A204.1 (cell line): ENCODE results near the gene NR6A1.

Experiments used
- FAIRE-seq: peaks from 2 replicates; lab custom pipeline; 2012; peaks lifted over from hg19 to GRCh38; lab: Jason Lieb, UNC

Gene NR6A1

DNA sequence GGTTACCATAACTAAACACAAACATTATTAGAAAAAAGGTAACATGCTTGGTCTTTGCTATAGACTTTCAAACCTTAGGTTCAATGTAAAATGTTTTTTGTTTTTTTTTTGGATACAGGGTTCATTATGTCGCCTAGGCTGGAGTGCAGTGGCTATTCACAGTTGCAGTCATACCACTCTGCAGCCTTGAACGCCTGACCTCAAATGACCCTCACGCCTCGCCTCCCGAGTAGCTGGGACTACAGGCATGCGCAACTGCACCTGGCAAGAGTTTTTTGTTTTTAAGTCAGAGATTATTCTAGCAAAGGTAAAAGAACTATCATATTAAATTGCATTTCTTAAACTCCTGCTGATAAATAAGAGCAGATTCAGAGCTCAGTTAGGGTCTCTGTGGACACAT is 208.8 kb downstream of the NR6A1 start:
- no peak for FAIRE-seq

DNA sequence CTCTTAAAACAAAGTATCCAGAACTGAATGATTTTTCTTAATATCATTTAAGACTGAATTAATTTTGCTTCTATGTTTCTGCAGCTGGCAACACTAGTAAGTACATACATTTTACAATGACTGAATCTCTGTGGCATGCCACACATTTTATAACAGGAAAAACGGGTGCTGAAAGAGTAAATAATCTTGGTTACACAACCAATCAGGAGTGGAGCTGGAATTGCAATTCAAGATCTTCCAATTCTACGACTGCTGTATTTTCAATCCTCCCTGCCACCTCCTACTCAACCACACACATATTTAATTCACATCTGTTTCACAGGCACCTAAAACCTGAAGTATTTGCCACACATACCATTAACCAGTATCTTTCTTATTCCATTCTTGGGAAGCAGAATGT is 211.2 kb downstream of the NR6A1 start:
- FAIRE-seq, result no peak

DNA sequence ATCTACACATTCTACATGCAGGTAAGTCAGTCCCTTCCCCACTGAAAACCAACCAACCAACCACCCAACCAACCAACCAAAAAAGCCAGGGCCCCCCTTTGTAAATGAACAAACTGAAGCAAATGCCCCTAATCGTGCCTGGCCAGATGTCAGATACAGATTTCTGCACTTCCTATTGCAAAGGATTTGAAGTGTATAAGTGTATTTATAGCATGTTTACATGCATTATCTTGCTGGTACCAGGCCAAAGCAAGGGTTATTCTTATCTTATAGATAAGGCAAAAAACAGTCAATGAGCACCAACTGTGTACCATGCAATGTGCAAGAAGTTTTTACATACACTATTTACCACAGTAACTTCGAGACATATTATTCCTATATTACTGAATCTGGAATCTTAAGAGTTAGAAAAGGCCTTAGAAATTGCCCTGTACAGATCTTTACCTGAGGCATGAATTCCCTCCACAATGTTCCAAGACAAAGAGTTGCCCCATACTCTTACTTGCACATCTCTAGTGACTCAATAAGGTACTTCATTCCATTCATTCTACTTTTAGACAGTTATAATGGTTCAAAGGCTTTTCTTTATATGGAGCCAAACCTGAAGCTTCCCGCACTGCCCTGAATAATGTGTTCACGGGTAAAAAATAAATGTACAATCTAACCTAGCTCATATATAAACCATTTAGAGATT is 212.2 kb downstream of the NR6A1 start:
- no peak for FAIRE-seq

DNA sequence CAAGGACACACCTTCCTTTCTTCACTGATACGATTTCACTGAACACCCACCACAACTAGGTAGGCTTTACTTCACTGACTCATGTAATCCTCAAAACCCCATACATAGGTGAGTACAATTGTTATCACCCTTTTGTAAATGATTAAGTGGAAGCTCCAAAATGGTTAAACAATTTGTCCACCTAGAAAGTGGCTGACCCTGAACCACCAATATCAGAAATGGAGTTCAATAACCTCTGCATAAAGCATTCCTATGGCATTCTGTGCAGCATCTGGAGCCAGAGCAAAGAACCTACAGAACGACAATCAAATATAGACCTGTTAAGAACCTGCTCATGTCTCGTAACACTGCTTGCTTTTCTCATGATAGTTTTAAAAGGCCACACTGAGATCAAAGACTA is 213.2 kb downstream of the NR6A1 start:
- FAIRE-seq, result no peak

DNA sequence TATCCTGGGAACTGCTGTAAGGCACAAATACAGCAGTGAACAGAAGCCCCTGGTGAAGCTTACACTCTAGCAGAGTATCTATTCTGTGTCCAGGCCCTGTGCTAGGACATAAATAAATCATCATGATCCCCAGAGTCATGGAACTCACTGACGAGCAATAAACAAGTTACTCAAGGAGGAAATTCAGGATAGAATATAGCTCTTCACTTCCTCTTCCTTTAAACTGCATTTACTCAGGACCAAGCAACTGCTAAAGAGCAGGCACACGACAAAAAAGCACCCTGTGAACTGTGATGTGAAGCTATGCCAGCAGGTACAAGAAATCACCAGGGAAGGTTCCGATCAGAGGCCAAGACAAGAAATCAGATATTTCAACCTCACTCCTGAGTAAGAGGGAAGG is 216.1 kb downstream of the NR6A1 start:
- no peak for FAIRE-seq

DNA sequence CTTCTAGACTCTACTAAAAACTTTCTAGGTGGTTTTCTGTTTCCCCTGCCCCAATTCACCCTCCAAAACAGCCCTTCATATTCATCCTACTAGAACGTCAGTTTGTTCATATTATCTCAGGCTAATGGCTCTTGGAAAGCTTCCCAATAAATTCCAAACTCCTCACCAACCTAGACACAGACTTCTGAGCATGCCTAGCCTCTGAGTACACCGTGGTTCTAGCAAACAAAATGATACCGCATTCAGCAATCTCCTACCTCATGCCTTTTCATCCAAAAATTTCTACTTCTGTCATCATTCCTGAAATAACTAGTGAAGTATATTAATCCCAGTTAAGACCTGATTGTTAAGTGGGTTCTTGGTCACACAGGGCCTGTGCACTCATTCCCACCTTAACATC is 217.4 kb downstream of the NR6A1 start:
- no peak for FAIRE-seq

DNA sequence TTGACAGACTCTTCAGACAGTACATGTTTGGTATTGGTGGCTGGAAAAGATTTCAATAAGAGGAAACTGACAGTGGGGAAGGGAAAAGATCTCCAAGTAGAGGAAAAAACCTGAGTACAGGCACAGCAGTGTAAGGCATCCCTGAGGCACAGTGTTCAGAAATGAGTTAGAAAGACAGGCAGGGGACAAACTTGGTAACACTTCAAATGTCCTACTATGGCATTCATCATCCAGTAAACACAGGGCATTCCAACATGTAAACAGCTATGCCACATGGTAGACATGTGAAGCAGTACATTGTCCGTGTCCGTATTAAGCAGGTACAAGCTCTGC is 218.9 kb downstream of the NR6A1 start:
- FAIRE-seq, result no peak

DNA sequence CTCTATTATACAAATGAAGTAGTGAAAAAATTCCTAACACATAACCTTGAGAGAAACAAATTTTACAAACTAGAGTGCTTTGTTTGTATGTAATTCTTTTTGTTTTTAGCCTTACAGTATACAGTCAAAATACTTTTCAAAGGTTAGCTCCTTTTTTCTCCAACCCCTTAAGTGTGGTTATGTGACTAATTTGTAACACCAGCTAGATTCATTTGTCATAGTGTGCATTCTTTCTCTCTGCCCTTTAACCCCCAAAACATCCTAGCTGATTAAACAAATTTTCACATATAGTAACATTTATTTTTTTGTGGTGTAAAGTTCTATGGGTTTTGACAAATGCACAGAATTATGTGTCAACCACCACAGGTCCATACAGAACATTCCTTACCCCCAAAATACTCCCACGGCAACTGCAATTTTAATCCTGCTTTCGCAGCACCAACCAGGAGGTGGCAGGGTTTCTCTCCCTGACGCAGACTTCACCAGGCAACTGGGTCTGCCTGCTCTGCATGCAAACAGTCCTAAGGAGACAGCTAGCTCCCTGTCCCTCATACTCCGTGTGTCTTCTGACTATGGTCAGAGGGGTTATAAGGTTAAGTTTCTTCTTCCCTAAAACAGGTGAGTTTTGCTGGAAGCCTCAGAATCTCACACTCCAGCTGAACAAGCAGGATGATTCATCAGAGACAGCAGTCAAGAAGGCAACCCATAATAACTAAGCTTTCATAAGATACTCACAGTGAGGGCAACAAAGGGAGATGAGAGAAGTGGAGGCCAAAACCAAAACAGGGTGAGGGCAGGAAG is 219.4 kb downstream of the NR6A1 start:
- no peak for FAIRE-seq

DNA sequence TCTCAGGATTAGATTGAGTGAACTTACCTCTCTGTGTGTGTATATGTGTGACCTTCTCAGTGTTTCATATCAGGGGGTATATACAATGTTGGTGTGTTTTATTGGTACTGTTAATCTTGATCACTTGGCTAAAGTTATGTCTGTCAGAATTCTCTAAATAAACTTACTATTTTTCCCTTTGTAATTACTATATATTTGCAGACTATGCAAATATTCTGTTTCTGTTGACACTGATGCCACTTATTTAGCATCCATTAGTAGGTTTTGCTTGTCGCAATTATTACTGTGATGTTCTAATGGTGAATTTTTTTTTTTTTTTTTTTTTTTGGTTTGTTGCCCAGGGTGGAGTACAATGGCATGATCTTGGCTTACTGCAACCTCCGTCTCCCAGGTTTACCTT is 221.0 kb downstream of the NR6A1 start:
- no peak for FAIRE-seq

DNA sequence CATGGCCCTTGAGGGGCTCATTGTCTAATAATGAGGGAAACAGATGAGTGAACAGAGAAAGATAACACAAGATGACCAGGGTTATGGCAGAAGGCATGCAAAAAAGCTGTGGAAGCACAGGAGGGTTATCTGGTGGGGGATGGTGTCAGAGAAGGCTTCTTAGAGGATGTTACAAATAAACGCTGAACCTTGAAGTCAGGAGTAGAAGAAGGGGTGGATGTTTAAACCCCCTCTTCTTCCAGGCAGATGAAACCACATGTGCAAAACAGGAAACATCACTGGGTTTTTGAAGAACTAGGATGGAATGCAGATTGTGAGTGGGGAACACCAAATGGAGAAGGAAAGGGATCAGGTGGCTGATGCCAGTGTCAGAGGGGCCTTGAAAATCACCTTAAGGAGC is 222.1 kb downstream of the NR6A1 start:
- FAIRE-seq, result no peak

DNA sequence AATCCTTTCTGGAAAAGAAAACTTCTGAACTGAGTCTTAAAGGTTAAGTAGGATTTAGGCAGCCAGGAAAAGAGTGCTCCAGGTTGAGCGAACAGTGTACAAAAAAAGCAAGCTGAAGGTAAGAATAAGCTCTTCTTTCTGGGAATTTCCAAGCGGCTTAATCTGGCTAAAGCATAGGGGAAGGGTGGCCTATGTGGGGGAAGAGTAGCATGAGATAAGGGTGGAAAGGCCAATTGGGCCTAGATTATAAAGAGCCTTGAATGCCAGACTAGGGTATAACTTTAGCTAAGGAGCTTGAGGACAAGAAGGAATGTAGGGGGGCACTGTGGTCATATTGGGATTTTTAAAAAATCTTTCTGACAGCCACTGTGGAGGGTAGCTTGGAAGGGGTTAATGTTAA is 226.6 kb downstream of the NR6A1 start:
- no peak for FAIRE-seq

DNA sequence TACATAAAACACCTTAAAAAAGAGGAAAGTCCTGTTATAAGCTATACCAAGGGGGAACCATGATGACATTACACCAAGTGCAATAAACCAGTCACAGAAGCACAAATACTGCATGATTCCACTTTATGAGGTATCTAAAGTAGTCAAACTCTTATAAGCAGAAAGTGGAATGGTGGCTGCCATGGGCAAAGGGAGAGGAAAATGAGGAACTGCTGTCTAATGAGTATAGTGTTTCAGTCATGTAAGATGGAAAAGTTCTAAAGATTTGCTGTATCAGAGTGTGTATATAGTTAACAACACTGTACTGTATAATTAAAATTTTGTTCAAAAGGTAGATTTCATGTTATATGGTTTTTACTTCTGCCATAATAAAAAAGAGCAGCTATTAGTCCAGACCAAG is 229.3 kb downstream of the NR6A1 start:
- no peak for FAIRE-seq

DNA sequence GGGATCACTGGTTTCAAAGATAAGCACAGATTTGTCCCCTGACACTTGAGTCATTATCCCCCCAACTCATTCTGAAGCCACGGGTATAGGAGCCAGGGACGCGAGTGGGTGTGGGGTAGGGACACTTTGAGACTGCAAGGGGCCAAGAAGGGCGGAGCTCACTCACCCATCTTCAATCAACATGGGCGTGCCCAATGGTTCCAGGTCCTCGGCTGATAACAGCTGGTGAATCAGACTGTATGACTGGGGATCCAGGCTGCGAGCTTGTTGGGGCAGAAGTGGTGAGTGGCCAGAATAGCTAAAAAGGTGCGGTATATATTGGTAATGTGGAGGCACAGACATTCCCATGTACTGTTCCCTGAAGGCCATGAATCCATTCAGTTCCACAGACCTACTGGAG is 233.2 kb downstream of the NR6A1 start:
- FAIRE-seq, result no peak

DNA sequence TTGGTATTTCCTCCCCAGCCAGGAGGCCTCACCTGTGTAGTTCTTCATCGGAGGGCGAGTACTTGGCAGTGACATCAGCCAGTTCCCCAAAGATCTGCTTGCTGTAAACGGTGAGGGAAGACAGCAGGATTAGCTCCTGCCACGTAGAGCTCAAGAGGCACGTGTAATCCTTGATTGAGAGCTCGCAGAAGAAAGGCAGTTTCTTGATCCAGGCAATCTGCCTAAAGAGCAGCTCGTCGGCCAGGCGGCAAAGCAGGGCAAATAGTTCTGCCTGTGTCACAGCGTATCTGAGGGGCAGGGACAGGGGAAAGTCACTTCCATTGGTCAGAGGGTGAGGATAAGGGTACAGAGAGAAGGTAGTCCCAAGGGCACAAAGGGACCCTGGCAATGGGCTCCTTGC is 235.3 kb downstream of the NR6A1 start:
- no peak for FAIRE-seq

DNA sequence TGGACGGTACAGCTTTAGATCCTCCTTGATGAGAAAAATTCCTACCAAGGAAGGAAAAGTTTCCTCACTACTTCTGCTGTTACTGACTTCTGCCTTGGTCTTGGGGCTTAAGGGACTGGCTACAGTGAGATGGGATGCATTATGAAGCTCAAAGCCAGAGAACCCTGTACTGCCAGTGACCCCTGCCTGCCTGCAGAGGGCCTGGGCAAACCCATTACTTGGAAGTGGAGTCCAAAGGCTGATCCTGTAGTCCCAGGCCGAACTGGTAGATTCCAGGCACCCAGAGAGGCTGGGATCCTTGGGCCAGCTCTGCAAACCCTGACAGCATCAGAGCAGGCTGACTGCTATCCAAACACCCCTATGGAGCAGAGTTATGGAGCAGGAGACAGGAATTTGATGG is 238.2 kb downstream of the NR6A1 start:
- FAIRE-seq, result no peak

DNA sequence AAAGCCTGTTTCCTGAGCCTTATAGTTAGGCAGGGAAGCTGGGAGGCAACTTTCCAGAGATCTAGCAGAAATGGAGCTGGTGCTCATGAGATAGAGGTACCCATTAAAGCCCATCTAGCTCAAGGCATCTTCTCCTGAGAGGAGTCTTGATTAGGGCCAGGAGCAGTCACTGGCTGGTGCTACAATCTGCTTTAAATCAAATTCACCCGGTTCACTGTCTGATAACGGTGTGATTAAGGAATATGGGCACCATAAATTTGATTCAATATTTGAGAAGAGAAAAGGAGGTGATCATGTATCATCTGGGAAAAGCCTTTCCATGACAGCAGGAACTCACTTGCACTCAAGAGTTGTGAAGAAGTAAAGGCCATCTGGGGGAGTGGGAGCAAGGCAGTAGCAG is 240.0 kb downstream of the NR6A1 start:
- no peak for FAIRE-seq

DNA sequence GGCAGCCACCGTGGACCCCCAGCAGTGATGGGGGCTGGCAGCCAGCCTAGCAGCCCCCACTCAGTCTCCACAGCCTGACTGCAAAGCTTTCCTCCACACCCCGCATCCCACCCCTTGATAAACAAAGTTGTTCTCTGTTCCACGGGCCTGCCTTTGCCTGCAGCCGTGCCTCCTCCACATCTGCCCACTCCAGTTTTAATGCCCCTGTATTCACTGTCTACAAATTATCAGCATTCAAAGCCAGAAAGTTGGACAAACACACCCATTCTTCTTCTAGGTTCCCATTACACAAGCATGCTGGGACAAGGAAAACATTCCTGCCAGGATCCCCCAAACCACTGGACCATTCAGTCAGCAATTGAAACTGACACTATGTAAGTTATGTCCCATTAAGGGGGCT is 240.9 kb downstream of the NR6A1 start:
- FAIRE-seq, result no peak

DNA sequence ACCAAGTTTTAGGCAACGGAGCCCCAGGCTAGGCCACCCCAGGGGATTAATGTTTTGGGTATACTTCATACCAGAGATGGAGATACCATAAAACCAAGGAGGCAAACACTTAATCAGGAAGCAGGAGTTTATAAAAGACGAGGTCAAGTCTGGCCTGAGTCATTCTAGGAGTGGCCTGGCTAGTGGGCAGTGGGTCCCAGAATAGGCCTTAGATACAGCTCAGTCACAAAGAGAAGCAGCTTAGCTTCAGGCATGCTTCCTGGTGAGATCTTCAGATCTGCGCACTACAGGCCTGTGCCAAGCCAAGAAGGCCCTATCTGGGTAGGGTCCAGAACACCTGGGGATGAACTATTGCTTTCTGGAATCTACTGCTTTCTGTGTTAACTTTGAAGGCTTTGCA is 243.3 kb downstream of the NR6A1 start:
- FAIRE-seq, result no peak

DNA sequence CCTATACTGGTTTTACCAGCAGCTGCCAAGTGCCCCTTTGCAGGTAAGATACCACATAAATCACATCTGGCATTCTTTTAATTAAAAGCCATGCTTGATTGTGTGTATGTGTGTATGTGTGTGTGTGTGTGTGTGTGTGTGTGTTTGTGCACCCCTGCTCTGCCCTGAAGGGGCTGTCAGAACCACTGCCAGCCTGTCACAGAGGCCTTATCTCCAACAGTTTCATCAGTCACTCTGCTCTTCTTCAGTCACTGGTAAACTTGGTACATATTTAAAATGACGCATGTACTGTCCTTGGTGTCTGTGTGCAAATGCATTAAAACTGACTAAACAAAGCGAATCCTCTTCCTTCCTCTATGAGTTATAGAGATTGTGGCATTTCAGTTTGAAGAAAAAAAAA is 244.9 kb downstream of the NR6A1 start:
- no peak for FAIRE-seq

DNA sequence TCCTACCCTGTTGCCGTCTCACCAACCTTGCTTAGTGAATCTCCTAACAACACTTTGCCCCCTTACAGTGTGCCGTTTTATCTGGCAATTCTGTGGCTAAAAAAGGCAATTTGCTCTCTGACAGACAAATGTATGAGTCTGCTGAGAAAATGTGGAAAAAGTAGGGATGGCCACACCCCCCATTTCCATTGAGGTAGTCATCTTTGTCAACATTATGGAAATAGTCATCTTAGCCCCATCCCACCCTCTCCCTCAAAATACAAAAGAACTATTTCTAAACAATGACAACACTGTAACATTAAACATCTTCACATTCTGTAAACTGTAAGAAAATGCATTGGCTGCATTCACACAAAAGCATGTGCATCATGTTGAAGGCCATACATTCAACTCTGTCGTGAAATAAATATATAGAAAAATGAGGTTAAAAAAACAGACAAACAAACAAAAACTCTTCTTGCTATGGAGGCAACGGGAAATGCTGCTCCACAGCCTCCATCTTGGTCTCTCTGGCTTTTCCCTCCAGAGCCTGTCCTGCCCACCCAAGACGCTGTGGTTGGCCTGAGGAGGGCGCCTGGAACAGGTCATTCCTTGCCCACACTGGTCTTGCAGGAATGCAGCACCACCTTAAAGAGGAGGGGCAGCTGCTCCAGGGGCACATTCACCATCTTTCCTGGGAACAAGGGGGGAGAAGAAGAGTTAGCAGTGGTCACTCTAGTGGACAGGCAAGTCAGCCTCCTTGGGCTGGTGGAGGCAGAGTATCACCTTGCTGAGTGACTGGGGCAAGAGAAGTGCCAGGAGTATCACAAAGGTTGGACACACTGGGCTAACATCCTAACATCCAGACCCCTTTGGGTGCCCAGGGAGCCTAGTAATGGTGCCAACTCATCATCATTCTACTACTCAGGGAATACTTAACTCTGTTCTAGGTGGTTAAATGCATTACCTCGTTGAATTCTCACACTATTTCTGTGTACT is 248.7 kb downstream of the NR6A1 start:
- FAIRE-seq, result no peak

DNA sequence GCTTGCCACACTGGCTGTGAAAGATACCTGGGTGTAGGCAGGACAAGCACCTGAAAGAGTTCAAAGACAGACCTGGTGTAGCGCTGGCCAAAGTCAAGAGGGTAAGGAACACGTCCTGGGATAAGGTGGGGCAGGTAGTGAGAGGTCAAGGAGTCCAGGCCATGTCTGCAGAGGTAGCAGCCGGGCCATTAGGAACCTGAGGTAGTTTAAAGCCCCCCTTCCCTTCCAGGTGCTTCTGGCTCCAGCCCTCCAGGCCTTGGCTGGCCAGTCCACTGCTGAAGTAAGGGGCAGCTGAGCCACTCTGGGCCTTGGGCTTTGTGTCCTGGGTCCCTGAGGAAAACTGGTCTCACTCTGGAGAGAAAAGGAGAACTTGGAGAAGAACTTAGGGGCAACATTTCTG is 250.0 kb downstream of the NR6A1 start:
- no peak for FAIRE-seq

DNA sequence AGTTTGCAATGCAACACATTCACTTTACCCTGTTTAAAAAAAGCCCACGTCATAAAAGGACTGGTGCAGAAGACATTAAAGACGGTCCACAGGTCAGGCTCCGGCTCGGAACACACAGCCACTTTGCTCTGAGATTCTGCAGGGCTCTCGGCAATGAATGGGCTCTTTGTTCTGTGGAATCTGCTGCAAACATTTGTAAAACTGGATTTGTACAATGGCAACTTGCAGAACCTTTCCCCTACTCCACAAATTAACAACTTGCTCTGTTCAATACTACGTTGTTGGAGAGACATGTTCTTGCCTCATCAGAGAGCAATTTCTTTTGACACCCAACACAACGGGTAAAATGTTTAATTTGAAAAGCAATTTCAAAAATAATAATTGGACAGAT is 250.9 kb downstream of the NR6A1 start:
- FAIRE-seq, result no peak

DNA sequence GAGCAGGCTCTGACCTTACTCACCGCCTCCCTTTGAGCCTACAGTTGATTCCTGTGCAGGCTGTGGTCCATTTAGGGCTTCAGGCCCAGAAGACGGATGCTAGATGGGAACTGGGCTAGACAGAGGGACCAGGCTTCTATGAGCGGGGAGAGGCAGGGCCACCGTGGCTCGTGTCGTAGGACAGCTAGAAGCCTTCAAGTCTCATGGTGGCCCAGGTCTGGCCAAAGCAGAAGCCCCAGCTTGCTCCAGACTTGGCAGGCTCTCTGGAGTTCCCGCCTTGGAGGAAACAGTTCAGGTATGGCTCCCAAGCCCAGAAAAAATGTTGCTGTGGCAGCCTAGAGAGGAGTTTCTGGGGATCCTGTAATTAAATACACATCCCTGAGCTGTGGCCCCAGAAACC is 253.0 kb downstream of the NR6A1 start:
- FAIRE-seq, result no peak
